ENCODE data around the gene JAG1. TPM values are rescaled to one million over a fixed set of nuclear protein-coding genes. Genes with fewer than 3 reads are reported as not detected.

JAG1 gene
- total and polyA plus RNA-seq, 2 donors (not counting 3 experiments of a cell fraction or from before 2014, with no cell fraction given), result 19.7 to 37.0 TPM

GRCh38 chr20:10631126-10631525 lies 42.7 kb downstream of the JAG1 start:
- DNase-seq (ENCODE audit: low read depth, low spot score) (no peak), FAIRE-seq (no peak)
- no peak overlapping the region for H2AFZ ChIP-seq (ENCODE audit: low read depth, low read length)
- no peaks in the 10 kb centered on the region for H3K36me3 ChIP-seq (ENCODE audit: control insufficient read depth in 2 of 2, extremely low read depth in 1 of 2, insufficient read depth in 2 of 2, low read length in 2 of 2)
- POLR2A ChIA-PET, result no interaction called here
- H3K79me2 ChIP-seq (ENCODE audit: control insufficient read depth, insufficient read depth, low read length), result no peaks in the 10 kb centered on the region
- no peaks in the 10 kb centered on the region for H3K9me3 ChIP-seq (replicated peaks; ENCODE audit: control insufficient read depth, insufficient read depth, low read length)
- intact Hi-C loops (cut with micrococcal nuclease), result no loop called here
- no peaks in the 10 kb centered on the region for H3K27me3 ChIP-seq (ENCODE audit: control insufficient read depth in 2 of 2, insufficient read depth in 2 of 2, low read length in 2 of 2)
- no peak for TF ChIP-seq POLR2AphosphoS5 (IDR thresholded peaks at IDR 0.05; ENCODE audit: insufficient read depth, low read depth, low read length)
- TF ChIP-seq GATA2 (IDR thresholded peaks at IDR 0.05; ENCODE audit: insufficient read depth, insufficient read length, low read depth, low read length), result no peak
- TF ChIP-seq FOS (IDR thresholded peaks at IDR 0.05; ENCODE audit: borderline replicate concordance, insufficient read depth, low read length), result no peak
- no peak for TF ChIP-seq CTCF (IDR thresholded peaks at IDR 0.05; ENCODE audit: extremely low read depth in 1 of 2, insufficient read depth in 1 of 2, low read depth in 1 of 2, low read length in 2 of 2)
- no peak for TF ChIP-seq MYC (IDR thresholded peaks at IDR 0.05; ENCODE audit: low read depth, low read length)
- TF ChIP-seq JUN (IDR thresholded peaks at IDR 0.05; ENCODE audit: borderline replicate concordance, insufficient read depth, insufficient read length, low read depth), result no peak
- TF ChIP-seq EZH2 (IDR thresholded peaks at IDR 0.05; ENCODE audit: borderline replicate concordance, low read depth, low read length, severe bottlenecking), result no peak
- TF ChIP-seq POLR2A (IDR thresholded peaks at IDR 0.05; ENCODE audit: low read depth, low read length), result no peak
- TF ChIP-seq MAX (IDR thresholded peaks at IDR 0.05; ENCODE audit: insufficient read depth, insufficient read length), result no peak
- peaks cover 30% of the 10 kb centered on the region for H3K4me1 ChIP-seq (ENCODE audit: control insufficient read depth, extremely low read depth, insufficient read depth, low read length)
- H4K20me1 ChIP-seq (replicated peaks; ENCODE audit: control insufficient read depth, extremely low read depth, insufficient read depth, low read length), result no peaks in the 10 kb centered on the region
- no peak overlapping the region for H3K4me3 ChIP-seq (replicated peaks in 1 of 3; ENCODE audit: insufficient read depth in 1 of 3, low read depth in 1 of 3, low read length in 3 of 3)
- BruUV-seq (replicated peaks), result no TSS peak
- no peak overlapping the region for H3K27ac ChIP-seq (ENCODE audit: insufficient read depth, low read depth, low read length)
- CTCF ChIA-PET, result interaction anchor here (0.9 to 2.1 kb wide), 3 partner anchors 8 to 40 kb away, joined by 5 to 8 read pairs (median 6); no protein-coding TSS in a partner anchor
- H3K9me1 ChIP-seq (replicated peaks; ENCODE audit: control insufficient read depth, extremely low read depth, insufficient read depth, low read length), result no peaks in the 10 kb centered on the region
- no peak overlapping the region for H3K4me2 ChIP-seq (ENCODE audit: insufficient read depth, low read length)
- dilution Hi-C loops (cut with MboI; ENCODE audit: extremely low pct_ligation_motif_present, low sequenced_read_pairs), result no loop called here
- H3K9ac ChIP-seq (replicated peaks; ENCODE audit: extremely low read depth, insufficient read depth, low read length), result no peak overlapping the region

Data from endothelial cell of umbilical vein (primary cell).